GM19455 (cell line): ENCODE measurements around the gene RALGAPB.

ENCODE experiments used
- ATAC-seq: cut with Tn5 transposase; IDR thresholded peaks from one replicate; pipeline ENCODE4 v1.9.1; 2021; ENCODE audit not compliant: unreplicated experiment

The RALGAPB gene

GRCh38 chr20:38543014-38543906 lies 70.6 kb downstream of the RALGAPB start:
- no peak for ATAC-seq

GRCh38 chr20:38545771-38546170 lies 73.1 kb downstream of the RALGAPB start:
- ATAC-seq, result no peak

DNA sequence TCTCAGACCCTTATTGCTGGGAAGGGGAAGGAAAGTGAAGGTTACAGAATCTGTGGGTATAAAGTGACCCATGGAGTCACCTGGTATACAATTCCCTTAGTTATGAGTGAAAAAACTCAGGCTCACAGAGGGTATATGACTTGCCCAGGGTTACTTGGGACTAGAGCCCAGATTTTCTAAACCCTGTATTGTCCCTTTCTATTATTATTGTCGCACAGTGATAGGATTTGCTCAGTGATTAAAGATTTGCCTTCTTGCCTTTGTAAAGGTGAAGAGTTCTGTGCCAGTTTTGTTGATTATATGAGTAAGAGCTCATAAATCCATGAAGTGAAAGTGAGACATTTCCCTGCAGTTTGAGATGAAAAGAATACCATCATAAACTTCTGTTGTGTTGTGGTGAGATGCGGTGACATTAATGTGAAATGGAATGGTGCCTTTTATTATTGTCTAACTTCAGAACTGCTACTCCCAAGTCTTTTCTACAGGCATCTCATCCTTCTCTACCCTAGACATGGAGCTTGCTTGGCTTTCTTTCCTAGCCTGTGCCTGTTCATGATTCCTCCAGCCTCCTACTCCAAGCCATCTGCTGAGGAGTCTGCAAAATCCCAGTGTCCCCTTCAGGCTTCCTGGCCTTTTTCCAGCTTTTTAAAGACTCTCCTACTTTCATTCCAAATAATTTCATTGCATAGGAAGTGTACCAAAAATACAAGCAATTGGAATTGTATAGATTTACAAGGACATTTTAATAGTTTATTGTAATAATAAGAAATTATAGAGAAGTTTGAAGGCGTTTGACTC lies 74.8 kb downstream of the RALGAPB start:
- no peak for ATAC-seq

DNA sequence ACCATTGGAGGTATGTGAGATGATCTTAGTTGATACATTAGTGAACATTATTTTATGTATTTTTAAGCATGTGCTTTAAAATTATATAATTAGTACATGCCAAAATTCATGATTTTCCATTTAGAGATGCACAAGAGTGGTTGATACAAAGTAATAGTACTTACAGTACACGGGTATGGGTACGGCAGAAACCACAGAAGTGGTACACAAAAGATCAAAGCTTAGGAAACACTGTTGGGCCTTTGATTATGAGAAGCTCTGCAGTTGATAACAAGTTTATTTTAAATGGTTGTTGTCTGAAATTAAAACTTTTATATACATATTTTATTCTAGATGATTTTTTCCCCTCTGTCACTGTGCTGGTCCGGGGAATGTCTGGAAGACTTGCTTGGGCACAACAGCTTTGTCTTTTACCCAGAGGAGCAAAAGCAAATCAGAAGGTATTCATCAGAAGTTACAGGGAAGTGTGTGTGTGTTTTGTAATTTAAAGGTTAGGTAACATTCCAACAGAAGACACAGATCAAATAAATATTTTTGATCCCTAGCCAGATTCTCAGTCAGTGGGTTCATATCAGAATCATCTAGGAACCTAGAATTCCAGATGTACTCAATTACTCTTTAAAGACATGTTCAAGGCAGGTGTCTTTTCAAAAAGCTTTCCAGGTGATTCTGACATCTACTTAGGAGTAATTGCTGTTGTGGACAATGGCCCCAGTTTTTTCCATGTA lies 75.9 kb downstream of the RALGAPB start:
- no peak for ATAC-seq

GRCh38 chr20:38550274-38550673 lies 77.6 kb downstream of the RALGAPB start:
- ATAC-seq, result no peak

GRCh38 chr20:38551056-38551626 lies 78.5 kb downstream of the RALGAPB start:
- ATAC-seq, result no peak

GRCh38 chr20:38554986-38555385 lies 82.3 kb downstream of the RALGAPB start:
- no peak for ATAC-seq

- no peak for ATAC-seq
Observed at GRCh38 chr20:38555395-38555794, 82.8 kb downstream of the RALGAPB start.

DNA sequence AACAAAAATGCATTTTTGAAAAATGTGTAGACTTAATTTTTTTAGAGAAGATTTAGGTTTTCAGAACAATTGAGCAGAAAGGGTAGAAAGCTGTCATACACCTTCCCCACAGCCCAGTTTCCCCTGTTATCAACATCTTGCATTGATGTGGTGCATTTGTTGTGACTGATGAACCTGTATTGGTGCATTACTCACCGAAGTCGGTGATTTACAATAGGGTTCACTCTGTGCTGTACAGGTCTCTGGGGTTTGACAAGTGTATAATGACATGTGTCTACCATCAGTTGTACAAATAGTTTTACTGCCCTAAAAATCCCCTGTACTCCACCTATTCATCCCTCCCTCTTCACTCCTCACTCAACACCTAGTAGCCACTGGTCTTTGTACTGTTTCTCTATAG lies 84.5 kb downstream of the RALGAPB start:
- ATAC-seq, result no peak

- no peak for ATAC-seq
Observed at GRCh38 chr20:38558596-38559360, 86.1 kb downstream of the RALGAPB start.

GRCh38 chr20:38559764-38560163 lies 87.1 kb downstream of the RALGAPB start:
- no peak for ATAC-seq

GRCh38 chr20:38563802-38564431 lies 91.3 kb downstream of the RALGAPB start:
- ATAC-seq, result no peak

- no peak for ATAC-seq
Observed at GRCh38 chr20:38564680-38565079, 92.0 kb downstream of the RALGAPB start.

GRCh38 chr20:38566036-38566598 lies 93.5 kb downstream of the RALGAPB start:
- ATAC-seq, result no peak

GRCh38 chr20:38569747-38570525 lies 97.3 kb downstream of the RALGAPB start:
- ATAC-seq, result no peak

- ATAC-seq, result no peak
Observed at GRCh38 chr20:38573413-38573812, 100.8 kb downstream of the RALGAPB start.

DNA sequence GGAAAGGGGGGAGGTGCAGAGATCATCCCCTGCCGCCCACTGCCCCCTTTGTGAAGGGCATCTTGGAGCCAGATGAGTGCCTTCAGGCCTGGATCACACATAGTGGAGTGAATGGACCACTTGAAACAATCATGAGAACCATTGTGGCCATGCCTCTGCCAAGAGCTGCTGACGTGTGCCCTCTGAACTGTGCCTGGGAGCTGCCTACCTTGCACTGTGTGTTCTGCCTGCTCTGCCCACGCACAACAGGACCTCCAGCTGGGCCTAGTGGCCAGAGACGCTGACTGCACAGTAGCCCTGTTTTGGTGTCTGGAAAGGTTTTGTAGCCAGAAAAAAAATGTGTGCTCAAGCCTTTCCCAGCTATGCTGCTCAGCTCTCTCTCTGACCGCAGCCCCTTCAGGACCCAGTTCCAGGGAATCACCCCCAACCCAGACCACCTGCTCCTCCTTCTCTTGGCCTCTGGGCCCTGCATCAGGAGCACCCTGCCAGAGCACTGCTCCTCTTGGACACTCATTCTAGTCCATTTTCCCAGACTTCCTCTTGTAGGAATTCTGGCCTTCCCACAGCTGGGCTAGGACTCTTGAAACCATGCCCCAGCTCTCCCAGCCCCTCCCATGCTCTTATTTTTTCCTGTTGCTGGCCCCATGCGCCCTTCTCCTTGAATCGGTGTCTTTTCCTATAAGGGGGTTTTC lies 106.7 kb downstream of the RALGAPB start:
- no peak for ATAC-seq

GRCh38 chr20:38579921-38580320 lies 107.3 kb downstream of the RALGAPB start:
- no peak for ATAC-seq
